HFF-Myc (cell line): ENCODE data around the gene BFSP1.

Experiments used
- DNase-seq: peaks from one replicate; pipeline ENCODE4 v3.0.0-alpha.2; 2011; ENCODE audit warnings: low read depth; ENCODE audit errors: extremely low read depth
- H3K4me3 ChIP-seq: replicated peaks from 2 replicates; pipeline ENCODE4 v1.5.1; 2011; ENCODE audit warnings: low read depth, mild to moderate bottlenecking, control low read depth, low read length
- TF ChIP-seq, protein P1 (sequence below): IDR thresholded peaks from 2 replicates; pipeline ENCODE4 v1.5.1; 2012; ENCODE audit warnings: mild to moderate bottlenecking, low read depth, low read length, control low read depth; ENCODE audit errors: missing control alignments

The BFSP1 gene

DNA sequence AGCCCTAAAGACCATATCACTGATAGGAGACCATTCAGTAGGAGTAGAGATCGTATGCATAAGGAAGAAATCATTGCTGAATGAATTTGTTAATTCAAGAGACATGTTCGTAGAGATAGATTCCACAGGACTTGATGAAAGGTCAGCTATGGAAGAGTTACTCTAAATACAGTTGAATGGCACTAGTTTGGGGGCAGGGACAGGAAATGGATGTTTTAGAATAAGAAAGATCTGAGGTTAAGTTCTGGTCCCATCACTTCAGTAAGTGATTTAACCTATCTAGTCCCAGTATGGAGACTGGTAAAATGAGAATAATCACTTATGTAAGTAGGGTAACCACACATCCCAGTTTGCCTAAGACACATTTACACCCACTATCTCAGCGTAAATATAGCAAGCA is 2.9 kb upstream of the BFSP1 start:
- TF ChIP-seq, protein P1, sequence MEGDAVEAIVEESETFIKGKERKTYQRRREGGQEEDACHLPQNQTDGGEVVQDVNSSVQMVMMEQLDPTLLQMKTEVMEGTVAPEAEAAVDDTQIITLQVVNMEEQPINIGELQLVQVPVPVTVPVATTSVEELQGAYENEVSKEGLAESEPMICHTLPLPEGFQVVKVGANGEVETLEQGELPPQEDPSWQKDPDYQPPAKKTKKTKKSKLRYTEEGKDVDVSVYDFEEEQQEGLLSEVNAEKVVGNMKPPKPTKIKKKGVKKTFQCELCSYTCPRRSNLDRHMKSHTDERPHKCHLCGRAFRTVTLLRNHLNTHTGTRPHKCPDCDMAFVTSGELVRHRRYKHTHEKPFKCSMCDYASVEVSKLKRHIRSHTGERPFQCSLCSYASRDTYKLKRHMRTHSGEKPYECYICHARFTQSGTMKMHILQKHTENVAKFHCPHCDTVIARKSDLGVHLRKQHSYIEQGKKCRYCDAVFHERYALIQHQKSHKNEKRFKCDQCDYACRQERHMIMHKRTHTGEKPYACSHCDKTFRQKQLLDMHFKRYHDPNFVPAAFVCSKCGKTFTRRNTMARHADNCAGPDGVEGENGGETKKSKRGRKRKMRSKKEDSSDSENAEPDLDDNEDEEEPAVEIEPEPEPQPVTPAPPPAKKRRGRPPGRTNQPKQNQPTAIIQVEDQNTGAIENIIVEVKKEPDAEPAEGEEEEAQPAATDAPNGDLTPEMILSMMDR: no peak
- H3K4me3 ChIP-seq: no peak overlapping the region
- DNase-seq: no peak

- DNase-seq: no peak
- TF ChIP-seq, protein P1: no peak
- H3K4me3 ChIP-seq: no peak overlapping the region
Observed at GRCh38 chr20:17533396-17533795, 2.2 kb upstream of the BFSP1 start.

- DNase-seq: no peak
- peak overlapping the region; percentile 47 for H3K4me3 ChIP-seq
Observed at GRCh38 chr20:17531665-17532025, 466 bp upstream of the BFSP1 start.

GRCh38 chr20:17530153-17530552 is 1.0 kb downstream of the BFSP1 start:
- DNase-seq: no peak
- no peak overlapping the region for H3K4me3 ChIP-seq
- TF ChIP-seq, protein P1: no peak

More at GRCh38 chr20:17531665-17532025, 466 bp upstream of the BFSP1 start:
- TF ChIP-seq, protein P1: no peak

- DNase-seq: no peak
- H3K4me3 ChIP-seq: no peak overlapping the region
- TF ChIP-seq, protein P1: no peak
Observed at GRCh38 chr20:17529586-17529985, 1.6 kb downstream of the BFSP1 start.

DNA sequence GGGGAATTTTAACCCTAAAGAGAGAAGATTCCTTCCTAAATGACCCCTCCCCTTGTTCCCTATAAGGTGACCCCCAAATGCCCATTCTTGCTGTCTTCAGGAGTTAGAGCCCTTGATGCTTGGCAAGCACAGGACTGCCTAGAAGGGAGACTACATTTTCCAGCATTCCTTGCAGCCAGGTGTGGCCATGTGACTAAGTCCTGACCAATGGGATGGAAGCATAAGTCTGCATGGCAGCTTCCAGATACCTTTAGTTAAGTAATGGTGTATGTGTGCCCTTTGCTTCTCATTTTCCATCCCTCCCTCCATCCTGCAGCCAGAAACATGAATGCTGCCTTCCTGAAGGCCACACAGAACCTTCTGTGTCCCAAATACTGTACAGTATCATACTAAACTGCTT is 5.5 kb downstream of the BFSP1 start:
- H3K4me3 ChIP-seq: no peak overlapping the region
- TF ChIP-seq, protein P1: no peak
- DNase-seq: no peak

DNA sequence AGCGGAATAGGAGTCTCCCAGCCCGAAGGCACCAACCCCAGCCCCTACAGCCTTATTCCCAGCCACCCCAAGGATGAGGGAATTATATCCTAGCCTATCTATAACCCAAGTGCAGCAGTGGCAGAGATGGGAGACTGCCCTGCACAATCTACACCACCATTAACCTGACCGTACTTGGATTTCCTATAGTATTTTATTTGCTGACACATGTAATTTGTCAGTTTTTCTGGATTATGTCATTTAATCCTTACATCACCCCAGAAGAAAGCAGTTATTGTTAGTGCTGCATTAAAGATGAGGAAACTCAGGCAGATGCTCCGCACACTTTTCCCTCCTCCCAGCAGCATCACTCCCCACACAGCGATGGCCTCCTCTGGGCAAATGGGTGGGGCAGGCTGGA is 6.0 kb downstream of the BFSP1 start:
- DNase-seq: no peak
- TF ChIP-seq, protein P1: no peak
- no peak overlapping the region for H3K4me3 ChIP-seq
